Stimulated activated CD4-positive, alpha-beta T cell treated with anti-CD3 and anti-CD28 coated beads, Interleukin-1b, Interleukin-23, amount 100 ng/mL, for 48 hours (primary cell): ENCODE measurements around the gene TRIM46.
A peak's percentile ranks its signal among the peaks of the same experiment; 100 is the strongest.
"Not testable (repeated sequence)": the region's sequence is repeated elsewhere in the genome, so short reads cannot be mapped to it uniquely, and the experiment has no call there.

ENCODE experiments used
- DNase-seq: peaks from one replicate; pipeline ENCODE4 v3.0.0-alpha.2; 2020

TRIM46 gene

GRCh38 chr1:155137154-155137949 is 36.3 kb upstream of the TRIM46 start:
- DNase-seq: no peak

- peak; percentile 90 for DNase-seq
Observed at GRCh38 chr1:155139895-155140629, 33.6 kb upstream of the TRIM46 start, which contains the start of gene DPM3. TSS of gene DPM3 (minus strand) at chr1:155140531. CDS start at chr1:155140240, 291 bp downstream.

- no peak for DNase-seq
Observed at GRCh38 chr1:155140630-155140953, 33.1 kb upstream of the TRIM46 start.

- no peak for DNase-seq
Observed at GRCh38 chr1:155141749-155142148, 31.9 kb upstream of the TRIM46 start.

GRCh38 chr1:155145491-155145890 is 28.2 kb upstream of the TRIM46 start:
- DNase-seq: no peak

GRCh38 chr1:155155996-155156643 is 17.5 kb upstream of the TRIM46 start:
- DNase-seq: not testable (repeated sequence)

- DNase-seq: no peak
Observed at GRCh38 chr1:155158991-155159390, 14.7 kb upstream of the TRIM46 start.

GRCh38 chr1:155160128-155160527 is 13.5 kb upstream of the TRIM46 start:
- no peak for DNase-seq

GRCh38 chr1:155162631-155163030 is 11.0 kb upstream of the TRIM46 start:
- not testable (repeated sequence) for DNase-seq

GRCh38 chr1:155163785-155164184 is 9.9 kb upstream of the TRIM46 start:
- not testable (repeated sequence) for DNase-seq

GRCh38 chr1:155164625-155165024 is 9.0 kb upstream of the TRIM46 start:
- DNase-seq: not testable (repeated sequence)

GRCh38 chr1:155166051-155166470 is 7.6 kb upstream of the TRIM46 start:
- no peak for DNase-seq

- DNase-seq: no peak
Observed at GRCh38 chr1:155166471-155167165, 7.0 kb upstream of the TRIM46 start.

- DNase-seq: peak; percentile 86
Observed at GRCh38 chr1:155167166-155168104, 6.2 kb upstream of the TRIM46 start.

GRCh38 chr1:155168105-155168445 is 5.6 kb upstream of the TRIM46 start:
- DNase-seq: not testable (repeated sequence)

GRCh38 chr1:155168456-155169210 is 5.0 kb upstream of the TRIM46 start:
- no peak for DNase-seq

GRCh38 chr1:155169541-155169940 is 4.1 kb upstream of the TRIM46 start:
- DNase-seq: no peak

- DNase-seq: no peak
Observed at GRCh38 chr1:155170101-155170785, 3.4 kb upstream of the TRIM46 start.

- DNase-seq: no peak
Observed at GRCh38 chr1:155170806-155171205, 2.8 kb upstream of the TRIM46 start.
